Stomach (tissue), 4 donors: ENCODE data around the gene CHCHD1.

Source experiments
- CTCF ChIP-seq, 7 experiments: fragments of 450-650 bp in 4 of 7; fragments of 200-600 bp in 3 of 7; sonication (generic) in 3 of 7; IDR thresholded peaks; one replicate each; pipeline ENCODE4 v1.5.1; 2016 to 2019; ENCODE audit warnings: antibody characterized with exemption in 7 of 7, control low read depth in 2 of 7, mild to moderate bottlenecking in 1 of 7
- POLR2A ChIP-seq, 4 donors: fragments of 450-650 bp; IDR thresholded peaks; one replicate each; pipeline ENCODE4 v1.6.1; 2016; ENCODE audit warnings: antibody characterized with exemption in 4 of 4, control low read depth in 2 of 4, mild to moderate bottlenecking in 1 of 4, moderate library complexity in 1 of 4
- POLR2AphosphoS5 ChIP-seq, 3 donors: sonication (generic); formaldehyde crosslinking; IDR thresholded peaks; one replicate each; pipeline ENCODE4 v1.6.1; 2016; ENCODE audit warnings: antibody characterized with exemption in 3 of 3

- TF ChIP-seq POLR2A (IDR thresholded peaks at IDR 0.05) (no peak), CTCF (IDR thresholded peaks at IDR 0.05) (no peak), POLR2AphosphoS5 (IDR thresholded peaks at IDR 0.05) (no peak)
Observed at GRCh38 chr10:73813333-73813732, 31.5 kb downstream of the CHCHD1 start.
